MM.1S (cell line): ENCODE data around the gene TTLL5.

Experiments
- CTCF ChIP-seq: fragments of 300-600 bp; sonication (generic); IDR thresholded peaks from 2 replicates; pipeline ENCODE4 v1.5.1; 2016; ENCODE audit warnings: antibody characterized with exemption, low read length, mixed read lengths
- EZH2 ChIP-seq: fragments of 300-600 bp; sonication (generic); optimal IDR thresholded peaks from 2 replicates; pipeline ENCODE3; 2017; ENCODE audit warnings: low read depth, mild to moderate bottlenecking, antibody characterized with exemption, low read length, mixed read lengths
- EZH2phosphoT487 ChIP-seq: fragments of 300-600 bp; sonication (generic); IDR thresholded peaks from 2 replicates; pipeline ENCODE4 v1.6.1; 2018; ENCODE audit warnings: antibody characterized with exemption, low read length

DNA sequence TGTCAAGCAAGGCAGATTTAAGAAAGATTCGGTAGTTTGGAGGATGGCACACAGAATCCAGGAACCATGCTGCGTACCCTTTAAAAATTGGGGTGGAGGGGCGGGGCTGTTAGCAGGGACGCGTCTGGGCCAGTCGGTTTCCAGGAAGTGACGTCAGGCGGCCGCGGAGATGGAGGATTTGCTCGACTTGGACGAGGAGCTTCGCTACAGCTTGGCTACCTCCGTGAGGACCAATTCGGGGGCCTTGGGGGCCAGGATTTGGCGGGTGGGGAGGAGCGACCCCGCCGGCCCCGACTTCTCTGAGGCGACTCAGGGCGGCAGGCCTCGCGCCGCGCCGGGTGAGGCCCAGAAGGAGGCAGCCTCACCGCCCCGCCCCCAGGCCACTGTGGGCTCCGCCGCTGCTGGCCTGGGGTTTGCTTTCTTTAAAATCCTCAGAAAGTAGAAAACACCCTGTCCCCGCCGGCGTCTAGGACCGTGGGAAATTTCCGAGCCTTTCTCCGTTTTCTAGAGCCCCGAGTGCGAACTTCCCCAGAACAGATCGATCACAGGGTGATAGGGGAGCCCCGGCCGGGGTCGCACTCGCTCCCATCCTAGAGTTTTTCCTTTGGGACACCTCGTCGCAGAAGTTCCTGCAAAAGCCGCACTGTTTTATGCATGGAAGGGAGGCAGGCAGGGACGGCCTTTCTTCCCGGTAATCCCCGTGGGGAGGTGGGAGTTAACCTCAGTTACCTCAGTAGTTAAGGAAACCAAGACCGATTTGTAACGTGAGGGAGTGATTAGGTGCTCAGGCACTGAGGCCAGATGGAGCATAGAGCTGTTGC is 324.8 kb downstream of the TTLL5 start, which contains the start of gene IFT43:
- TF ChIP-seq CTCF (no peak), EZH2 (no peak), EZH2phosphoT487 (no peak)
